ENCODE data around the gene UGT1A7. TPM values are rescaled to one million over a fixed set of nuclear protein-coding genes. Genes with fewer than 3 reads are reported as not detected.

The UGT1A7 gene
- polyA plus RNA-seq, 1 donor (not counting 4 experiments of a cell fraction or from before 2014, with no cell fraction given): 0.87 TPM

DNA sequence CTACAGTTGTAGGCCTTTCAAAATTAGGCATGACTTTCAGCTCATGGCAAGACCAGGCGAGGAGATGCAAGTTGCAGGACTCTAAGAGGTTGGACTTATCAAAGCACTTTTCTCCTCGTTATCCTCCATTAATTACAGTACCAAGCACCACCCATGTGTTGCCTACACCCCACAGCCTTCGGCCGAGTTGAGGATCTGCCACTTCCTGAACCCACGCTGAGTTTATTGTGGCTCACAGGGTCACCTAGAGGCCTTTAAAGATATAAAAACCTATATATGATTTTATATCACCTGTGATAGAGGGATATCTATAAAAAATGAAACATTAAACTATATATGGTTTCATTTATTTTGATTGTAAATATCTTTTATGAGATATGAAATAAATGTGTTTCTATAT lies 42.9 kb upstream of the UGT1A7 start:
- Histone ChIP-seq H3K4me1 (ENCODE audit: control insufficient read depth, extremely low read depth, insufficient read depth, low read length) (peaks cover 3% of the 10 kb centered on the region), H3K9ac (ENCODE audit: control insufficient read depth, extremely low read depth, insufficient read depth, low read length) (no peak overlapping the region), H3K36me3 (ENCODE audit: control insufficient read depth in 2 of 2, extremely low read depth in 1 of 2, insufficient read depth in 2 of 2, low read length in 2 of 2) (no peaks in the 10 kb centered on the region), H3K9me3 (ENCODE audit: control insufficient read depth, low read depth, low read length) (no peaks in the 10 kb centered on the region), H3K27me3 (ENCODE audit: control insufficient read depth, extremely low read depth, insufficient read depth, low read length) (no peaks in the 10 kb centered on the region), H3K9me1 (ENCODE audit: control insufficient read depth, extremely low read depth, insufficient read depth, low read length) (no peaks in the 10 kb centered on the region), H4K20me1 (ENCODE audit: control insufficient read depth, extremely low read depth, insufficient read depth, low read length) (no peaks in the 10 kb centered on the region), H2AFZ (ENCODE audit: control insufficient read depth, low read length) (peak overlapping the region; percentile 68), H3K27ac (ENCODE audit: control insufficient read depth, insufficient read depth, low read length) (no peak overlapping the region), H3K4me3 (ENCODE audit: control insufficient read depth in 2 of 3, extremely low read depth in 1 of 3, insufficient read depth in 2 of 3, low read depth in 1 of 3, low read length in 3 of 3) (no peak overlapping the region), H3K79me2 (ENCODE audit: control insufficient read depth, insufficient read depth, low read length) (no peaks in the 10 kb centered on the region), H3K4me2 (ENCODE audit: control insufficient read depth, extremely low read depth, insufficient read depth, low read depth, low read length) (no peak overlapping the region)
- FAIRE-seq (peak; percentile 36), DNase-seq (ENCODE audit: low read depth, low spot score) (no peak)
- dilution Hi-C loops (cut with MboI; ENCODE audit: extremely low pct_ligation_motif_present, low sequenced_read_pairs): no loop called here
- no peak for TF ChIP-seq EZH2 (IDR thresholded peaks at IDR 0.05; ENCODE audit: low read length)
- TF ChIP-seq, protein P1, sequence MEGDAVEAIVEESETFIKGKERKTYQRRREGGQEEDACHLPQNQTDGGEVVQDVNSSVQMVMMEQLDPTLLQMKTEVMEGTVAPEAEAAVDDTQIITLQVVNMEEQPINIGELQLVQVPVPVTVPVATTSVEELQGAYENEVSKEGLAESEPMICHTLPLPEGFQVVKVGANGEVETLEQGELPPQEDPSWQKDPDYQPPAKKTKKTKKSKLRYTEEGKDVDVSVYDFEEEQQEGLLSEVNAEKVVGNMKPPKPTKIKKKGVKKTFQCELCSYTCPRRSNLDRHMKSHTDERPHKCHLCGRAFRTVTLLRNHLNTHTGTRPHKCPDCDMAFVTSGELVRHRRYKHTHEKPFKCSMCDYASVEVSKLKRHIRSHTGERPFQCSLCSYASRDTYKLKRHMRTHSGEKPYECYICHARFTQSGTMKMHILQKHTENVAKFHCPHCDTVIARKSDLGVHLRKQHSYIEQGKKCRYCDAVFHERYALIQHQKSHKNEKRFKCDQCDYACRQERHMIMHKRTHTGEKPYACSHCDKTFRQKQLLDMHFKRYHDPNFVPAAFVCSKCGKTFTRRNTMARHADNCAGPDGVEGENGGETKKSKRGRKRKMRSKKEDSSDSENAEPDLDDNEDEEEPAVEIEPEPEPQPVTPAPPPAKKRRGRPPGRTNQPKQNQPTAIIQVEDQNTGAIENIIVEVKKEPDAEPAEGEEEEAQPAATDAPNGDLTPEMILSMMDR (optimal IDR thresholded peaks at IDR 0.05 in 1 of 3, IDR thresholded peaks at IDR 0.05 in 1 of 3, conservative IDR thresholded peaks at IDR 0.05 in 1 of 3; ENCODE audit: extremely low read depth in 1 of 3, insufficient read depth in 2 of 3, low read length in 3 of 3): peak in 1 of 3 experiments; percentile 7

DNA sequence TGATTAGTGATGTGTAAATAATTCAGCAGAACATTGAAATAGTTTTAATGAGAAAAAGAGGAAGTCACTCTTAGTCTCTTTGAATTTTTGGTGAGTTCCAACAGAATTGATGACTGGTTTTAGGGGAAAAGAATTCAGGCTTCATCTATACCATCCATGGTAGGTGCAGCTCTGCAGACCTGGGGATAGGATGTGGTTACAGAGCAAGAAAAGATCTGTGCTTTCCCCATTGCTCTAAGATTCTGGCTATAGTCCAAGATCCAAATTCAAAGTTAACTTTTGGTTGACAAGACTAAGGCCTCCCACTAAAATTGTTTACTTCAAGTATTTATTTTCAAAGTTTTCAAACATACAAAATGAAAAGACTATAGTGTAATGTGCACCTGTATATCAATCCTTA lies 41.8 kb upstream of the UGT1A7 start:
- H3K36me3 ChIP-seq (ENCODE audit: control insufficient read depth in 2 of 2, extremely low read depth in 1 of 2, insufficient read depth in 2 of 2, low read length in 2 of 2): no peaks in the 10 kb centered on the region
- no peak overlapping the region for H3K4me3 ChIP-seq (ENCODE audit: control insufficient read depth in 2 of 3, extremely low read depth in 1 of 3, insufficient read depth in 2 of 3, low read depth in 1 of 3, low read length in 3 of 3)
- dilution Hi-C loops (cut with MboI; ENCODE audit: extremely low pct_ligation_motif_present, low sequenced_read_pairs): no loop called here
- TF ChIP-seq, protein P1 (optimal IDR thresholded peaks at IDR 0.05 in 1 of 3, IDR thresholded peaks at IDR 0.05 in 1 of 3, conservative IDR thresholded peaks at IDR 0.05 in 1 of 3; ENCODE audit: extremely low read depth in 1 of 3, insufficient read depth in 2 of 3, low read length in 3 of 3): no peak
- TF ChIP-seq EZH2 (IDR thresholded peaks at IDR 0.05; ENCODE audit: low read length): no peak
- no peaks in the 10 kb centered on the region for H3K27me3 ChIP-seq (ENCODE audit: control insufficient read depth, extremely low read depth, insufficient read depth, low read length)
- peaks cover 3% of the 10 kb centered on the region for H3K4me1 ChIP-seq (ENCODE audit: control insufficient read depth, extremely low read depth, insufficient read depth, low read length)
- no peak overlapping the region for H3K4me2 ChIP-seq (ENCODE audit: control insufficient read depth, extremely low read depth, insufficient read depth, low read depth, low read length)
- no peaks in the 10 kb centered on the region for H3K79me2 ChIP-seq (ENCODE audit: control insufficient read depth, insufficient read depth, low read length)
- DNase-seq (ENCODE audit: low read depth, low spot score): no peak
- H3K27ac ChIP-seq (ENCODE audit: control insufficient read depth, insufficient read depth, low read length): no peak overlapping the region
- no peaks in the 10 kb centered on the region for H4K20me1 ChIP-seq (ENCODE audit: control insufficient read depth, extremely low read depth, insufficient read depth, low read length)
- no peak overlapping the region for H3K9ac ChIP-seq (ENCODE audit: control insufficient read depth, extremely low read depth, insufficient read depth, low read length)
- H3K9me1 ChIP-seq (ENCODE audit: control insufficient read depth, extremely low read depth, insufficient read depth, low read length): no peaks in the 10 kb centered on the region
- peak; percentile 29 for FAIRE-seq
- no peak overlapping the region for H2AFZ ChIP-seq (ENCODE audit: control insufficient read depth, low read length)
- no peaks in the 10 kb centered on the region for H3K9me3 ChIP-seq (ENCODE audit: control insufficient read depth, low read depth, low read length)
